Activated naive CD8-positive, alpha-beta T cell treated with anti-CD3 and anti-CD28 coated beads, Interleukin-2, amount 50 U/mL, for 24 hours (primary cell): ENCODE measurements around the gene KRTAP17-1.
"Not testable (repeated sequence)": the region's sequence is repeated elsewhere in the genome, so short reads cannot be mapped to it uniquely, and the experiment has no call there.

ENCODE experiments used
- ATAC-seq: fragments of 150-1000 bp; cut with Tn5 transposase; one replicate; pipeline ENCODE4 v1.10.0; 2021
- DNase-seq: peaks from one replicate; pipeline ENCODE4 v3.0.0; 2021
- H3K27ac Mint-ChIP-seq: one replicate; pipeline ENCODE4 v1.8.0; 2021; ENCODE audit warnings: mild to moderate bottlenecking, mixed read lengths
- H3K27me3 Mint-ChIP-seq: one replicate; pipeline ENCODE4 v1.8.0; 2021; ENCODE audit warnings: mixed read lengths
- H3K36me3 Mint-ChIP-seq: one replicate; pipeline ENCODE4 v1.8.0; 2021; ENCODE audit warnings: low read depth, mixed read lengths
- H3K4me1 Mint-ChIP-seq: one replicate; pipeline ENCODE4 v1.8.0; 2021; ENCODE audit warnings: mixed read lengths
- H3K4me3 Mint-ChIP-seq: one replicate; pipeline ENCODE4 v1.8.0; 2021; ENCODE audit warnings: mild to moderate bottlenecking, moderate library complexity, mixed read lengths
- H3K9me3 Mint-ChIP-seq: one replicate; pipeline ENCODE4 v1.8.0; 2021; ENCODE audit warnings: mixed read lengths

KRTAP17-1 gene

GRCh38 chr17:41301916-41302901 is 13.3 kb downstream of the KRTAP17-1 start, which contains the start of gene KRTAP29-1:
Gene KRTAP29-1, minus strand, starts transcription at chr17:41302851. Its CDS starts 0 bp downstream, at chr17:41302851.
- H3K27ac Mint-ChIP-seq, result no peak within 1 kb of the TSS
- peaks cover 6% of the 10 kb centered on the region for H3K9me3 Mint-ChIP-seq
- no peaks in the 10 kb centered on the region for H3K27me3 Mint-ChIP-seq
- no peak for ATAC-seq
- H3K4me3 Mint-ChIP-seq, result no peak within 1 kb of the TSS
- H3K36me3 Mint-ChIP-seq, result no peaks in the 10 kb centered on the region
- peaks cover 17% of the 10 kb centered on the region for H3K4me1 Mint-ChIP-seq
- DNase-seq, result no peak

- H3K4me3 Mint-ChIP-seq, result no peak overlapping the region
- H3K4me1 Mint-ChIP-seq, result peaks cover 12% of the 10 kb centered on the region
- peaks cover 6% of the 10 kb centered on the region for H3K9me3 Mint-ChIP-seq
- no peak for ATAC-seq
- no peaks in the 10 kb centered on the region for H3K36me3 Mint-ChIP-seq
- no peak for DNase-seq
- H3K27me3 Mint-ChIP-seq, result no peaks in the 10 kb centered on the region
- H3K27ac Mint-ChIP-seq, result no peak overlapping the region
These were observed 14.2 kb downstream of the KRTAP17-1 start for GRCh38 chr17:41301204-41301790.

GRCh38 chr17:41298458-41299135 is 16.9 kb downstream of the KRTAP17-1 start:
- H3K36me3 Mint-ChIP-seq, result no peaks in the 10 kb centered on the region
- peaks cover 10% of the 10 kb centered on the region for H3K9me3 Mint-ChIP-seq
- H3K27ac Mint-ChIP-seq, result no peak overlapping the region
- ATAC-seq (no peak), DNase-seq (no peak)
- no peak overlapping the region for H3K4me3 Mint-ChIP-seq
- H3K27me3 Mint-ChIP-seq, result no peaks in the 10 kb centered on the region
- peaks cover 12% of the 10 kb centered on the region for H3K4me1 Mint-ChIP-seq

GRCh38 chr17:41296846-41297245 is 18.7 kb downstream of the KRTAP17-1 start:
- H3K27ac Mint-ChIP-seq, result no peak overlapping the region
- no peak for DNase-seq

GRCh38 chr17:41294016-41294415 is 21.5 kb downstream of the KRTAP17-1 start:
- H3K9me3 Mint-ChIP-seq, result peaks cover 3% of the 10 kb centered on the region
- H3K27me3 Mint-ChIP-seq, result no peaks in the 10 kb centered on the region
- no peaks in the 10 kb centered on the region for H3K4me1 Mint-ChIP-seq
- no peak overlapping the region for H3K4me3 Mint-ChIP-seq
- ATAC-seq (no peak), DNase-seq (no peak)
- no peaks in the 10 kb centered on the region for H3K36me3 Mint-ChIP-seq
- H3K27ac Mint-ChIP-seq, result no peak overlapping the region

More at GRCh38 chr17:41296846-41297245, 18.7 kb downstream of the KRTAP17-1 start:
- H3K36me3 Mint-ChIP-seq, result no peaks in the 10 kb centered on the region
- ATAC-seq, result no peak
- H3K9me3 Mint-ChIP-seq, result peaks cover 10% of the 10 kb centered on the region
- peaks cover 9% of the 10 kb centered on the region for H3K4me1 Mint-ChIP-seq
- H3K4me3 Mint-ChIP-seq, result no peak overlapping the region
- H3K27me3 Mint-ChIP-seq, result no peaks in the 10 kb centered on the region

- Mint-ChIP-seq H3K4me1 (peaks cover 10% of the 10 kb centered on the region), H3K4me3 (no peak overlapping the region), H3K36me3 (no peaks in the 10 kb centered on the region), H3K9me3 (no peaks in the 10 kb centered on the region), H3K27ac (no peak overlapping the region), H3K27me3 (no peaks in the 10 kb centered on the region)
- ATAC-seq, result no peak
- DNase-seq, result no peak
These were observed 28.5 kb downstream of the KRTAP17-1 start for GRCh38 chr17:41287050-41287449.

- H3K4me1 Mint-ChIP-seq, result peaks cover 10% of the 10 kb centered on the region
- H3K9me3 Mint-ChIP-seq, result no peaks in the 10 kb centered on the region
- DNase-seq (no peak), ATAC-seq (no peak)
- H3K27me3 Mint-ChIP-seq, result no peaks in the 10 kb centered on the region
- H3K4me3 Mint-ChIP-seq, result no peak overlapping the region
- no peak overlapping the region for H3K27ac Mint-ChIP-seq
- H3K36me3 Mint-ChIP-seq, result no peaks in the 10 kb centered on the region
These were observed 31.0 kb downstream of the KRTAP17-1 start for GRCh38 chr17:41284546-41284945.

GRCh38 chr17:41284043-41284442 is 31.5 kb downstream of the KRTAP17-1 start:
- H3K4me1 Mint-ChIP-seq, result peaks cover 10% of the 10 kb centered on the region
- DNase-seq (no peak), ATAC-seq (no peak)
- H3K27me3 Mint-ChIP-seq, result no peaks in the 10 kb centered on the region
- H3K27ac Mint-ChIP-seq, result no peak overlapping the region
- H3K9me3 Mint-ChIP-seq, result no peaks in the 10 kb centered on the region
- no peak overlapping the region for H3K4me3 Mint-ChIP-seq
- no peaks in the 10 kb centered on the region for H3K36me3 Mint-ChIP-seq

- Mint-ChIP-seq H3K27ac (no peak overlapping the region), H3K4me1 (no peaks in the 10 kb centered on the region), H3K9me3 (no peaks in the 10 kb centered on the region), H3K27me3 (peaks cover 2% of the 10 kb centered on the region), H3K36me3 (no peaks in the 10 kb centered on the region), H3K4me3 (no peak overlapping the region)
- ATAC-seq (no peak), DNase-seq (no peak)
These were observed 37.1 kb downstream of the KRTAP17-1 start for GRCh38 chr17:41278176-41278955.

- not testable (repeated sequence) for H3K4me3 Mint-ChIP-seq
These were observed 39.8 kb downstream of the KRTAP17-1 start, which contains the start of gene KRTAP9-7 for GRCh38 chr17:41275648-41276190. Gene KRTAP9-7, plus strand, starts transcription at chr17:41275698. Its CDS starts 0 bp downstream, at chr17:41275698.

GRCh38 chr17:41271858-41272257 is 43.7 kb downstream of the KRTAP17-1 start:
- no peaks in the 10 kb centered on the region for H3K4me1 Mint-ChIP-seq
- peaks cover 2% of the 10 kb centered on the region for H3K27me3 Mint-ChIP-seq
- no peak for DNase-seq
- no peaks in the 10 kb centered on the region for H3K9me3 Mint-ChIP-seq
- no peak overlapping the region for H3K4me3 Mint-ChIP-seq
- no peak overlapping the region for H3K27ac Mint-ChIP-seq
- ATAC-seq, result no peak
- H3K36me3 Mint-ChIP-seq, result no peaks in the 10 kb centered on the region

More at GRCh38 chr17:41275648-41276190, 39.8 kb downstream of the KRTAP17-1 start, which contains the start of gene KRTAP9-7:
- H3K36me3 Mint-ChIP-seq, DNase-seq, H3K27ac Mint-ChIP-seq, H3K4me1 Mint-ChIP-seq, ATAC-seq, H3K27me3 Mint-ChIP-seq, H3K9me3 Mint-ChIP-seq: not testable (repeated sequence)

GRCh38 chr17:41271323-41271722 is 44.2 kb downstream of the KRTAP17-1 start:
- not testable (repeated sequence) for ATAC-seq, H3K4me1 Mint-ChIP-seq, H3K36me3 Mint-ChIP-seq, H3K27ac Mint-ChIP-seq, DNase-seq, H3K4me3 Mint-ChIP-seq, H3K9me3 Mint-ChIP-seq, H3K27me3 Mint-ChIP-seq

GRCh38 chr17:41267711-41268110 is 47.8 kb downstream of the KRTAP17-1 start:
- Mint-ChIP-seq H3K4me1 (no peaks in the 10 kb centered on the region), H3K9me3 (no peaks in the 10 kb centered on the region), H3K27me3 (no peaks in the 10 kb centered on the region), H3K27ac (no peak overlapping the region), H3K36me3 (no peaks in the 10 kb centered on the region), H3K4me3 (no peak overlapping the region)
- ATAC-seq (no peak), DNase-seq (no peak)

GRCh38 chr17:41265078-41265477 is 50.4 kb downstream of the KRTAP17-1 start, which contains the start of gene KRTAP9-6:
Gene KRTAP9-6, plus strand, starts transcription at chr17:41265378. Its CDS starts 0 bp downstream, at chr17:41265378.
- H3K4me1 Mint-ChIP-seq, result peaks cover 9% of the 10 kb centered on the region
- H3K27me3 Mint-ChIP-seq, result no peaks in the 10 kb centered on the region
- H3K27ac Mint-ChIP-seq, result no peak within 1 kb of the TSS
- H3K4me3 Mint-ChIP-seq, result no peak within 1 kb of the TSS
- DNase-seq, result no peak
- no peaks in the 10 kb centered on the region for H3K9me3 Mint-ChIP-seq
- ATAC-seq, result no peak
- H3K36me3 Mint-ChIP-seq, result no peaks in the 10 kb centered on the region
